Measurements from ENCODE around the gene NELL2.

GRCh38 chr12:44510076-44510475, 366.0 kb downstream of the NELL2 start:
- TF ChIP-seq CTCF (conservative IDR thresholded peaks at IDR 0.05; ENCODE audit: low read depth, low read length), result no peak
- TF ChIP-seq EZH2 (IDR thresholded peaks at IDR 0.05; ENCODE audit: borderline replicate concordance, low read depth, low read length, poor library complexity, severe bottlenecking), result no peak

Data from A673 (cell line).